Measurements from ENCODE around the gene TECR. TPM values are rescaled to one million over a fixed set of nuclear protein-coding genes. Genes with fewer than 3 reads are reported as not detected.

Gene TECR
- total and polyA plus RNA-seq, 9 of the 15 experiments (the other 6 are each of a cell fraction or from before 2014, with no cell fraction given), result 29.3 to 211 (median 81.4) TPM

- TF ChIP-seq, protein P1, sequence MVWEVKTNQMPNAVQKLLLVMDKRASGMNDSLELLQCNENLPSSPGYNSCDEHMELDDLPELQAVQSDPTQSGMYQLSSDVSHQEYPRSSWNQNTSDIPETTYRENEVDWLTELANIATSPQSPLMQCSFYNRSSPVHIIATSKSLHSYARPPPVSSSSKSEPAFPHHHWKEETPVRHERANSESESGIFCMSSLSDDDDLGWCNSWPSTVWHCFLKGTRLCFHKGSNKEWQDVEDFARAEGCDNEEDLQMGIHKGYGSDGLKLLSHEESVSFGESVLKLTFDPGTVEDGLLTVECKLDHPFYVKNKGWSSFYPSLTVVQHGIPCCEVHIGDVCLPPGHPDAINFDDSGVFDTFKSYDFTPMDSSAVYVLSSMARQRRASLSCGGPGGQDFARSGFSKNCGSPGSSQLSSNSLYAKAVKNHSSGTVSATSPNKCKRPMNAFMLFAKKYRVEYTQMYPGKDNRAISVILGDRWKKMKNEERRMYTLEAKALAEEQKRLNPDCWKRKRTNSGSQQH (CRISPR knock-in tag; IDR thresholded peaks at IDR 0.05), result no peak
- TF ChIP-seq HDAC1 (IDR thresholded peaks at IDR 0.05) (peak in 1 of 2 experiments; percentile 49; a peak in 2 of 4 replicates), HOXB6 (CRISPR knock-in tag; IDR thresholded peaks at IDR 0.05; ENCODE audit: borderline replicate concordance) (no peak), SRF (CRISPR knock-in tag; IDR thresholded peaks at IDR 0.05) (no peak), CBX1 (IDR thresholded peaks at IDR 0.05; ENCODE audit: low read depth) (no peak; the same call in 1 of the 2 replicates), U2AF1 (optimal IDR thresholded peaks at IDR 0.05; ENCODE audit: low read depth, low read length) (peak; percentile 24), TCFL5 (CRISPR knock-in tag; conservative IDR thresholded peaks at IDR 0.05) (no peak), NFE2L1 (tag; IDR thresholded peaks at IDR 0.05; ENCODE audit: borderline replicate concordance, low read depth) (no peak), ZKSCAN3 (CRISPR knock-in tag; IDR thresholded peaks at IDR 0.05) (no peak), ZNF764 (CRISPR knock-in tag; IDR thresholded peaks at IDR 0.05; ENCODE audit: low read depth) (no peak), SNIP1 (IDR thresholded peaks at IDR 0.05; ENCODE audit: low read depth) (no peak), ZNF253 (CRISPR knock-in tag; conservative IDR thresholded peaks at IDR 0.05) (no peak), HNRNPUL1 (IDR thresholded peaks at IDR 0.05; ENCODE audit: low read length) (no peak), ARNT (IDR thresholded peaks at IDR 0.05) (no peak), RFX5 (IDR thresholded peaks at IDR 0.05; ENCODE audit: low read depth, low read length) (0 out of 2 replicates have a peak, but pooled peaks have one; percentile 12), ZNF311 (CRISPR knock-in tag; IDR thresholded peaks at IDR 0.05) (no peak), YBX1 (IDR thresholded peaks at IDR 0.05) (no peak), RBM15 (IDR thresholded peaks at IDR 0.05; ENCODE audit: insufficient read depth, low read length) (no peak), ZNF668 (CRISPR knock-in tag; IDR thresholded peaks at IDR 0.05) (no peak), CBFA2T2 (conservative IDR thresholded peaks at IDR 0.05) (peak; percentile 69), TBL1XR1 (IDR thresholded peaks at IDR 0.05; ENCODE audit: low read length in 2 of 2) (peak in 1 of 2 experiments; percentile 63; a peak in 1 of 4 replicates), ZNF77 (CRISPR knock-in tag; IDR thresholded peaks at IDR 0.05) (no peak), HMGN3 (IDR thresholded peaks at IDR 0.05; ENCODE audit: borderline replicate concordance, extremely low read depth, insufficient read length, low read depth, low read length) (peak; percentile 96), SIRT6 (IDR thresholded peaks at IDR 0.05; ENCODE audit: low read depth, low read length) (no peak)
- TF ChIP-seq, protein P2, sequence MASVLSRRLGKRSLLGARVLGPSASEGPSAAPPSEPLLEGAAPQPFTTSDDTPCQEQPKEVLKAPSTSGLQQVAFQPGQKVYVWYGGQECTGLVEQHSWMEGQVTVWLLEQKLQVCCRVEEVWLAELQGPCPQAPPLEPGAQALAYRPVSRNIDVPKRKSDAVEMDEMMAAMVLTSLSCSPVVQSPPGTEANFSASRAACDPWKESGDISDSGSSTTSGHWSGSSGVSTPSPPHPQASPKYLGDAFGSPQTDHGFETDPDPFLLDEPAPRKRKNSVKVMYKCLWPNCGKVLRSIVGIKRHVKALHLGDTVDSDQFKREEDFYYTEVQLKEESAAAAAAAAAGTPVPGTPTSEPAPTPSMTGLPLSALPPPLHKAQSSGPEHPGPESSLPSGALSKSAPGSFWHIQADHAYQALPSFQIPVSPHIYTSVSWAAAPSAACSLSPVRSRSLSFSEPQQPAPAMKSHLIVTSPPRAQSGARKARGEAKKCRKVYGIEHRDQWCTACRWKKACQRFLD (CRISPR knock-in tag; IDR thresholded peaks at IDR 0.05), result no peak
- TF ChIP-seq, protein P3, sequence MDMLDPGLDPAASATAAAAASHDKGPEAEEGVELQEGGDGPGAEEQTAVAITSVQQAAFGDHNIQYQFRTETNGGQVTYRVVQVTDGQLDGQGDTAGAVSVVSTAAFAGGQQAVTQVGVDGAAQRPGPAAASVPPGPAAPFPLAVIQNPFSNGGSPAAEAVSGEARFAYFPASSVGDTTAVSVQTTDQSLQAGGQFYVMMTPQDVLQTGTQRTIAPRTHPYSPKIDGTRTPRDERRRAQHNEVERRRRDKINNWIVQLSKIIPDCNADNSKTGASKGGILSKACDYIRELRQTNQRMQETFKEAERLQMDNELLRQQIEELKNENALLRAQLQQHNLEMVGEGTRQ (CRISPR knock-in tag; IDR thresholded peaks at IDR 0.05), result peak; percentile 91
These were observed 33.2 kb upstream of the TECR start, which contains the start of gene GIPC1 (continued) for GRCh38 chr19:14496029-14496833.
